ENCODE measurements around the gene CELF5. TPM values are rescaled to one million over a fixed set of nuclear protein-coding genes. Genes with fewer than 3 reads are reported as not detected.

The CELF5 gene
- total RNA-seq, 4 donors from 2014 or later = 0.28 to 0.73 TPM; not detected in 2

- Histone ChIP-seq H3K4me3 (no peak overlapping the region), H3K27ac (no peak overlapping the region), H3K36me3 (no peaks in the 10 kb centered on the region), H3K27me3 (no peaks in the 10 kb centered on the region), H3K4me1 (no peaks in the 10 kb centered on the region), H3K9me3 (no peaks in the 10 kb centered on the region)
- intact Hi-C loops (cut with DNase I; ENCODE audit: low total_unique reads) = no loop called here
- no peak for TF ChIP-seq CTCF (IDR thresholded peaks at IDR 0.05)
- TF ChIP-seq POLR2A (IDR thresholded peaks at IDR 0.05) = no peak
- no peak for DNase-seq
Observed at GRCh38 chr19:3239367-3239766, 14.9 kb downstream of the CELF5 start.

- H3K27me3 ChIP-seq = no peaks in the 10 kb centered on the region
- TF ChIP-seq CTCF (IDR thresholded peaks at IDR 0.05) = no peak
- TF ChIP-seq POLR2A (IDR thresholded peaks at IDR 0.05) = no peak
Observed at GRCh38 chr19:3243819-3244700, 19.6 kb downstream of the CELF5 start.

GRCh38 chr19:3245050-3245449 is 20.6 kb downstream of the CELF5 start:
- Histone ChIP-seq H3K27me3 (no peaks in the 10 kb centered on the region), H3K4me1 (no peaks in the 10 kb centered on the region), H3K36me3 (no peaks in the 10 kb centered on the region), H3K9me3 (no peaks in the 10 kb centered on the region), H3K27ac (no peak overlapping the region), H3K4me3 (no peak overlapping the region)
- TF ChIP-seq POLR2A (IDR thresholded peaks at IDR 0.05) (no peak), CTCF (IDR thresholded peaks at IDR 0.05) (no peak)
- no peak for DNase-seq
- intact Hi-C loops (cut with DNase I; ENCODE audit: low total_unique reads) = no loop called here

More at GRCh38 chr19:3243819-3244700, 19.6 kb downstream of the CELF5 start:
- intact Hi-C loops (cut with DNase I; ENCODE audit: low total_unique reads) = no loop called here
- no peaks in the 10 kb centered on the region for H3K36me3 ChIP-seq
- H3K4me3 ChIP-seq = no peak overlapping the region
- DNase-seq = no peak
- no peak overlapping the region for H3K27ac ChIP-seq
- no peaks in the 10 kb centered on the region for H3K9me3 ChIP-seq
- H3K4me1 ChIP-seq = no peaks in the 10 kb centered on the region

GRCh38 chr19:3248728-3249326 is 24.4 kb downstream of the CELF5 start:
- Histone ChIP-seq H3K27ac (no peak overlapping the region), H3K4me1 (no peaks in the 10 kb centered on the region), H3K27me3 (no peaks in the 10 kb centered on the region), H3K9me3 (no peaks in the 10 kb centered on the region), H3K36me3 (no peaks in the 10 kb centered on the region), H3K4me3 (no peak overlapping the region)
- DNase-seq = no peak
- TF ChIP-seq POLR2A (IDR thresholded peaks at IDR 0.05) (no peak), CTCF (IDR thresholded peaks at IDR 0.05) (no peak)
- intact Hi-C loops (cut with DNase I; ENCODE audit: low total_unique reads) = no loop called here

- H3K27me3 ChIP-seq = no peaks in the 10 kb centered on the region
Observed at GRCh38 chr19:3249408-3249807, 24.9 kb downstream of the CELF5 start.

More at GRCh38 chr19:3249408-3249807, 24.9 kb downstream of the CELF5 start:
- Histone ChIP-seq H3K4me1 (no peaks in the 10 kb centered on the region), H3K36me3 (no peaks in the 10 kb centered on the region), H3K9me3 (no peaks in the 10 kb centered on the region), H3K27ac (no peak overlapping the region), H3K4me3 (no peak overlapping the region)
- intact Hi-C loops (cut with DNase I; ENCODE audit: low total_unique reads) = no loop called here
- no peak for DNase-seq
- no peak for TF ChIP-seq POLR2A (IDR thresholded peaks at IDR 0.05)
- no peak for TF ChIP-seq CTCF (IDR thresholded peaks at IDR 0.05)
